ENCODE results near the gene MCRS1.

MCRS1 gene

GRCh38 chr12:49555631-49556390, 12.1 kb downstream of the MCRS1 start:
- no peak for DNase-seq (ENCODE audit: low read depth)
- H3K4me3 ChIP-seq (ENCODE audit: low read depth, low read length) = no peak overlapping the region
- TF ChIP-seq CTCF (IDR thresholded peaks at IDR 0.05; ENCODE audit: low read depth, low read length, missing control alignments) = no peak

GRCh38 chr12:49554266-49554665, 13.7 kb downstream of the MCRS1 start:
- no peak overlapping the region for H3K4me3 ChIP-seq (ENCODE audit: low read depth, low read length)
- no peak for TF ChIP-seq CTCF (IDR thresholded peaks at IDR 0.05; ENCODE audit: low read depth, low read length, missing control alignments)
- DNase-seq (ENCODE audit: low read depth) = no peak

GRCh38 chr12:49553512-49554088, 14.3 kb downstream of the MCRS1 start:
- H3K4me3 ChIP-seq (ENCODE audit: low read depth, low read length) = no peak overlapping the region
- TF ChIP-seq CTCF (IDR thresholded peaks at IDR 0.05; ENCODE audit: low read depth, low read length, missing control alignments) = peak; percentile 57
- no peak for DNase-seq (ENCODE audit: low read depth)

GRCh38 chr12:49552899-49553298, 15.0 kb downstream of the MCRS1 start:
- TF ChIP-seq CTCF (IDR thresholded peaks at IDR 0.05; ENCODE audit: low read depth, low read length, missing control alignments) = no peak
- H3K4me3 ChIP-seq (ENCODE audit: low read depth, low read length) = no peak overlapping the region
- no peak for DNase-seq (ENCODE audit: low read depth)

- TF ChIP-seq CTCF (IDR thresholded peaks at IDR 0.05; ENCODE audit: low read depth, low read length, missing control alignments) = no peak
- H3K4me3 ChIP-seq (ENCODE audit: low read depth, low read length) = no peak overlapping the region
- no peak for DNase-seq (ENCODE audit: low read depth)
Observed at GRCh38 chr12:49552425-49552824, 15.5 kb downstream of the MCRS1 start.

- no peak overlapping the region for H3K4me3 ChIP-seq (ENCODE audit: low read depth, low read length)
- no peak for TF ChIP-seq CTCF (IDR thresholded peaks at IDR 0.05; ENCODE audit: low read depth, low read length, missing control alignments)
- no peak for DNase-seq (ENCODE audit: low read depth)
Observed at GRCh38 chr12:49552014-49552413, 15.9 kb downstream of the MCRS1 start.
